GM18907 (cell line): ENCODE data around the gene VASH1.

Experiments
- ATAC-seq: cut with Tn5 transposase; IDR thresholded peaks from one replicate; pipeline ENCODE4 v1.9.1; 2021; ENCODE audit warnings: mild to moderate bottlenecking, moderate library complexity; ENCODE audit not compliant: unreplicated experiment

VASH1 gene

GRCh38 chr14:76827696-76828296, 66.5 kb downstream of the VASH1 start:
- no peak for ATAC-seq

DNA sequence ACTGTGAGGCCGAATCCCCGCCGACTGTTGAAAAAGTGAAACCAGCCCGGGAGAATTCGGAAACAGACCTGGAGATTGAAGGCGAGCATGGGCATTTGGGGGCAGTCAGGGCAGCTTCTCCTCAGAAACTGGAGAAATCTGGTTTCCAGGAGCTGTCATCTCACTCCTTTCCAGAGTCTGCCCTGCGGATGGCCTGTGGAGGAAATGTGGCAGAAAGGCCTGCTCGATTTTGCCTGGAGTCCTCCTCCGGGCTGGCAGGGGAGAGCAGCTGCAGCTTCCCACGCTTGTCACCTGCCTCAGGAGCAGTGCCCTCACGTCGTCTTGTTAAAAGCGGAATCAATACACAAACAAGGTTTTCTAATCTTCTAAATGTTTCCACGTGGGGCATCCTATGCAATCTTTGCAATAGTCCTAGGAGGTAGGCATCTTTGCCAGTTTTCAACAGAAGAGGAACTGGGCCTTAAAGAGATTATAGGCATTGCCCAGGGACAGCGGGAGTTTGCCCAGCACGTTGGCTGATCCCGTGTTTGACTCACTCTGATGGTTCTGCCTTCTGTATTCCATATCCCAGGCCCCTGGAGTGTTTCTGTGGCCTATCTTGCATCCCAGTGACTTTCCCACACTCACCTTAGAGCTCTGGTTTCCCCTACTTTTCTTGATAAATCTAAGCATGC, 67.2 kb downstream of the VASH1 start:
- ATAC-seq = no peak

DNA sequence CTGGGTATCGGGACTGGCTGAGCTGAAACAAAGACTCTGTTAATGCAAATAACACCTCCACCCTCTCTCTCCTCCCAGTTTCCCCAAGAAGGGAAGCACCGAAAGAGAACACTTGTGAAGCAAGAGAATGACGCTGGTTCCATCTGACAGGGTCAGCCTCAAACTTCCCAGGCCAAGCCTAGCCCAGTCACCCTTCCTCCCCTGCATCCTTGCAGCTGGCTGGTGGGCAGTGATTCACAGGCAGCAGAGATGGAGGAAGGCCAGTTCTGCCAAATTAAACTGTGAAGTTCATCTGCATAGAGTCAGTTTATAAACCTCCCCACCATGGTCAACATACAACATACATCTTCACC, 67.7 kb downstream of the VASH1 start:
- no peak for ATAC-seq

GRCh38 chr14:76829650-76830421, 68.6 kb downstream of the VASH1 start:
- no peak for ATAC-seq

DNA sequence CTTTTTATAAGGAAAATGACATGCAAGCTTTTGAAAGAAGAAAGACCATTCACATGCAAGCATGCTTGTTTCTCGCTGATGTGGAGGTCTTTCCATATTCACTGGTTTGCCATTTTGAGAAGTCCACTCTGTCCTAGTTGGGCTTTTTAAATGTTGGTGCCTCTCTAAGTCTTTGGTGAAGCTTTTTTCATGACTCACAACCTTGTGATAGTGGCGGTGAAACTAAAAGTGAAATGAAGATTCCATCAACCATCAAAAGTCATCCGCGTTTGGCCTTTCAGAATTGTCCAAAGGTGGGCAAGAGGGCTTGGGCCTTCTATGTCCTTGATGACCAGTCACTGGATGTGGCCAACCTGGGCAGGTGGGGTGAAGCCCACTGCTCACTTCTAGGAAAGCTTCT, 69.3 kb downstream of the VASH1 start:
- no peak for ATAC-seq

DNA sequence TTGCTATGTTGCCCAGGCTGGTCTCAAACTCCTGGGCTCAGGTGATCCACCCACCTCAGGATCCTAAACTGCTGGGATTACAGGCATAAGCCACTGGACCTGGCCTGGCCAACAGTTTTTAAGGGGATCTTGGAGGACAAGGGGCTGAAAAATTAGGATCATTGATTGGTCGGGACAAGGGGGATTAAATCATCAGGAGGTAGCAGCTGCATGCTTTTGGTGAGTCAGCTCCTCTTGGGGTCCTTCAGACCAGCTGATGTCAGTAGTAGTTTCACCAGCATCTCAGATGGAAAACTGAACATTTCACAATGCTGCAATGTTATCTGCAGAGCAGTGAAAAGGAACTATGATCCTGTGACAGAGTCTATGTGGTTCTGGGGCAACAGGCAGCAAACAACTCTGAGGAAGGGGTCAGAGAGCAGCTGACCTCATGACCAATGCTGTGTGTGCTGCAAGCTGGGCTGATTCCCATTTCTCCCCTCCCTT, 71.3 kb downstream of the VASH1 start:
- no peak for ATAC-seq
